Activated naive CD4-positive, alpha-beta T cell treated with anti-CD3 and anti-CD28 coated beads for 36 hours (primary cell): ENCODE results near the gene METTL22. TPM values are rescaled to one million over a fixed set of nuclear protein-coding genes. Genes with fewer than 3 reads are reported as not detected.

Experiments
- CTCF ChIA-PET: fragments of 350-600 bp; sonication (Branson Sonifier 250); formaldehyde crosslinking; loops from one replicate; lab custom pipeline; 2021; ENCODE audit warnings: antibody characterized with exemption; lab: Charles Lee
- DNase-seq: peaks from one replicate; pipeline ENCODE4 v3.0.0-alpha.2; 2020
- H3K27ac Mint-ChIP-seq: one replicate; pipeline ENCODE4 v1.8.0; 2021; ENCODE audit warnings: mild to moderate bottlenecking, mixed read lengths
- H3K27me3 Mint-ChIP-seq: one replicate; pipeline ENCODE4 v1.8.0; 2021; ENCODE audit warnings: low read depth, mixed read lengths
- H3K36me3 Mint-ChIP-seq: one replicate; pipeline ENCODE4 v1.8.0; 2021; ENCODE audit warnings: low read depth, mixed read lengths
- H3K4me1 Mint-ChIP-seq: one replicate; pipeline ENCODE4 v1.8.0; 2021; ENCODE audit warnings: low read depth, mixed read lengths
- H3K4me3 Mint-ChIP-seq: one replicate; pipeline ENCODE4 v1.8.0; 2021; ENCODE audit warnings: mild to moderate bottlenecking, moderate library complexity, mixed read lengths
- H3K9me3 Mint-ChIP-seq: one replicate; pipeline ENCODE4 v1.8.0; 2021; ENCODE audit warnings: mixed read lengths
- intact Hi-C: fragments of 100-400 bp; cut with micrococcal nuclease; formaldehyde crosslinking; loops from one replicate; pipeline ENCODE4 v1.15.1; 2023
- total RNA-seq, 2 experiments: library from RNA; stranded (reverse); gene quantifications; one replicate each; pipeline ENCODE4 v1.2.3, GENCODE V29; 2021

Gene METTL22
- total RNA-seq, 2 experiments from 2014 or later, result 43.2 to 48.4 TPM

DNA sequence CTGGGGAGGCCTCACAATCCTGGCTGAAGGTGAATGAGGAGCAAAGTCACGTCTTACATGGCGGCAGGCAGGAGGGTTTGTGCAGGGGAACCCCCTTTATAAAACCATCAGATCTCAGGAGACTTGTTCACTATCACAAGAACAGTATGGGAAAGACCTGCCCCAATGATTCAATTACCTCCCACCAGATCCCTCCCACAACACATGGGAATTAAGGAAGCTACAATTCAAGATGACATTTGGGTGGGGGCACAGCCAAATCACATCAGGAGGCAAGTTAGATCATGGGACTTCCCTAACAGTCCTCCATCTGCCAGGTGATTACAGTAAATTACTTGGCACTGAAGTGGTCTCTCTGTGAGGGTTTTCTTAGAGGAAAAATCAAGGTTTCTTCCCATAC, 36.5 kb upstream of the METTL22 start:
- DNase-seq, result no peak
- CTCF ChIA-PET, result interaction anchor here (0.5 kb wide), 1 partner anchor 11 kb away, joined by 3 read pairs; no protein-coding TSS in a partner anchor
- H3K9me3 Mint-ChIP-seq, result no peaks in the 10 kb centered on the region
- intact Hi-C loops, result no loop called here
- H3K36me3 Mint-ChIP-seq, result no peaks in the 10 kb centered on the region
- no peak overlapping the region for H3K27ac Mint-ChIP-seq
- peaks cover 7% of the 10 kb centered on the region for H3K4me1 Mint-ChIP-seq
- H3K4me3 Mint-ChIP-seq, result no peak overlapping the region
- peaks cover 36% of the 10 kb centered on the region for H3K27me3 Mint-ChIP-seq

DNA sequence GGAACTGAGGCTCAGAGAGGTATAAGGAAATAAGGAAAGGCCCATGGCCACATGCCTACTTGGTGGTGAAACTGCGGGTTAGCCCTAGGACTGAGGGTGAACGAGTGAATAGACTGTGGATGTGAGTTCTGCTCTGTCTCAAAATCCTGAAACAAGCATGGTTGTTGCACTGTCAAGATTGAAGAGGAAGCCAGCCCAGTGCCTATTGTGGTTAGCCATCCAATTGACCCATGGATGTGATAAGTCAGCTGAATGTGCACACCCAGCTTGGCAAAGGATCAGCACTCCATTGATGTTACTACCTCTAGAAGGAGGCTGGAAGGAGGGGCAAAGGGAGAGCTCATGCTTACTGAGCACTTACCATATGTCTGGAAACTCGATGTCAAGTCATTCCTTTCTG, 35.6 kb upstream of the METTL22 start:
- Mint-ChIP-seq H3K4me1 (peaks cover 10% of the 10 kb centered on the region), H3K36me3 (no peaks in the 10 kb centered on the region), H3K27ac (no peak overlapping the region), H3K9me3 (no peaks in the 10 kb centered on the region), H3K4me3 (no peak overlapping the region), H3K27me3 (peaks cover 39% of the 10 kb centered on the region)
- no peak for DNase-seq
- intact Hi-C loops, result no loop called here
- CTCF ChIA-PET, result no interaction called here

DNA sequence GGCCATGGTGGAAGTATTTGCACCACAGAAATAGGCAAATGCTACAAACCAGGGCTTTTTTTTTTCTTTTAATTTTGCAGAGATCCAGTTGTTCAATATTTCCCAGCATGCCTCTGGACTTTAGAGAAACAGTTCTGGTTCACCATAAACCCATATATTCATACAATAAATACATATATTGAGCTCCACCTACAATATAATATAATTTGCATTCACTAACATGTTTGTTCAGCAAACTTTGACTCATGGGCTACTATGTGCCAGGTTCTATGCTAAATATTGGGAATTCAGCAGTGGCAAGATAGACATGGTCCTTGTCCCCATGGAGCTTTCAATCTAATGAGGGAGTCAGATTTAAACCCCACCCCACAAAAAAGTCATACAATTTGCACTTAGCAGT, 34.4 kb upstream of the METTL22 start:
- H3K4me3 Mint-ChIP-seq, result no peak overlapping the region
- no peaks in the 10 kb centered on the region for H3K36me3 Mint-ChIP-seq
- H3K27ac Mint-ChIP-seq, result no peak overlapping the region
- intact Hi-C loops, result no loop called here
- DNase-seq, result no peak
- peaks cover 37% of the 10 kb centered on the region for H3K27me3 Mint-ChIP-seq
- H3K9me3 Mint-ChIP-seq, result no peaks in the 10 kb centered on the region
- CTCF ChIA-PET, result interaction anchor here (1.0 kb wide), 1 partner anchor 20 kb away, joined by 3 read pairs; no protein-coding TSS in a partner anchor
- peaks cover 6% of the 10 kb centered on the region for H3K4me1 Mint-ChIP-seq

DNA sequence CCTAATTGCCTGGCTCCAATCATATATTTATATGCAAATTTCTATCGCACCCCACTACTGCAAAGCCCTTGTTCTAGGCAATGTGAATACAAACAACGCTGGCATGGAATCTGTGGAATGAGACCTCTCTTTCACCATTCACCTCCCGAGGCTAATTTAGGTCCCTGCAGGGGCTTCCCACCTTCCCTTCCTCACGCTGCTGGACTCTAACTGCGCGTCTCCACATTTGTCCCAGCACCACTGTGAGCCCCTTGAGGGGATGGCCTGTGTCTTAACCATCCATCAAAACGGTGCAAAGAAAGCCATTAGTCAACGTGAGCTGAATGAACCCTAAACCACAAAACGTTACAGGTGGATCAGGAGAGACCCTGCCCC, 32.8 kb upstream of the METTL22 start:
- Mint-ChIP-seq H3K27ac (no peak overlapping the region), H3K27me3 (peaks cover 37% of the 10 kb centered on the region)
- DNase-seq, result no peak

DNA sequence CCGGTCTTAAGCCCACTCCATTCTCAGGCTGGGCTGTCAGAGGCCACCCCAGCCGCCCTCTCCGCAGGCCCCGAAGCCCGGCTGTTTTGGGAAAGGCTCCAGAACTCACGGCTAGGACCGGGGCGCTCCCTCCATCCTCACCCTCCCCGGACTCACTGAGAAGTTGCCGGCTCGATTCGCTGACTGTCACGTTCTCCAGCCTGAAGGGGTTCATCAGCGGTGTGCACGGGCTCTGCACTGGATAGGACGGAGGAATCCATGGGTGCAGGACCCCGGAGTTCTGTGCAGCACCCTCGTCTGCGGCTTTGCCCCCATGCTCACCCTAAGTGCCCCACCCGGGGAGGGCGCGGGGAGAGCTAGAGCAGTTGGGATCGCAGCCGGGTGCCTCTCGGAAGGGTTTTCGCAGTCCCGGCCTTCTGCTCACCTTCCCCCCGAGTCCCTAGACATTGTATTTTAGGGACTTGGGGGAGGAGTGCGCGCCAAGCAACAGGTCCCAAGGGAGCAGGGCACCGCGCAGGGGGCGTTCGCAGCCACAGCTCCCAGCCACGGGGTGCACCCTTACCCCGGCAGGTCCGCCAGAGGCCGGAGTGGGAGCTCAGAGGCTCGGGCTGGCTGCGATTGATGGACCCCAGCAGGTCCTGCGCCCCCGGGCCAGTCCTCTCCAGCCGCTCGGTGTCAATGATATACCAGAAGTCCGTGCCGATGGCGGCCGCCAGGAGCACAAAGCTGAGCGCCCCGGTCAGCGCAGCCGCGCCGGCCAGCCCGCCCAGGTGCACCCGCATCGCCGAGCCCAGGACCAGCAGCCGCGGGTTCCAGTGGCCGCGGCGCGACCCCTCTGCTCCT, 32.2 kb upstream of the METTL22 start:
- CTCF ChIA-PET, result interaction anchor here (0.8 kb wide), 1 partner anchor 22 kb away, joined by 4 read pairs; no protein-coding TSS in a partner anchor
- Mint-ChIP-seq H3K36me3 (no peaks in the 10 kb centered on the region), H3K9me3 (no peaks in the 10 kb centered on the region), H3K4me3 (no peak overlapping the region), H3K4me1 (peaks cover 6% of the 10 kb centered on the region), H3K27ac (no peak overlapping the region), H3K27me3 (peaks cover 38% of the 10 kb centered on the region)
- no peak for DNase-seq
- intact Hi-C loops, result no loop called here

More for the DNA sequence above, 32.8 kb upstream of the METTL22 start:
- CTCF ChIA-PET, result no interaction called here
- H3K4me1 Mint-ChIP-seq, result peaks cover 6% of the 10 kb centered on the region
- intact Hi-C loops, result no loop called here
- no peaks in the 10 kb centered on the region for H3K9me3 Mint-ChIP-seq
- H3K4me3 Mint-ChIP-seq, result no peak overlapping the region
- no peaks in the 10 kb centered on the region for H3K36me3 Mint-ChIP-seq

DNA sequence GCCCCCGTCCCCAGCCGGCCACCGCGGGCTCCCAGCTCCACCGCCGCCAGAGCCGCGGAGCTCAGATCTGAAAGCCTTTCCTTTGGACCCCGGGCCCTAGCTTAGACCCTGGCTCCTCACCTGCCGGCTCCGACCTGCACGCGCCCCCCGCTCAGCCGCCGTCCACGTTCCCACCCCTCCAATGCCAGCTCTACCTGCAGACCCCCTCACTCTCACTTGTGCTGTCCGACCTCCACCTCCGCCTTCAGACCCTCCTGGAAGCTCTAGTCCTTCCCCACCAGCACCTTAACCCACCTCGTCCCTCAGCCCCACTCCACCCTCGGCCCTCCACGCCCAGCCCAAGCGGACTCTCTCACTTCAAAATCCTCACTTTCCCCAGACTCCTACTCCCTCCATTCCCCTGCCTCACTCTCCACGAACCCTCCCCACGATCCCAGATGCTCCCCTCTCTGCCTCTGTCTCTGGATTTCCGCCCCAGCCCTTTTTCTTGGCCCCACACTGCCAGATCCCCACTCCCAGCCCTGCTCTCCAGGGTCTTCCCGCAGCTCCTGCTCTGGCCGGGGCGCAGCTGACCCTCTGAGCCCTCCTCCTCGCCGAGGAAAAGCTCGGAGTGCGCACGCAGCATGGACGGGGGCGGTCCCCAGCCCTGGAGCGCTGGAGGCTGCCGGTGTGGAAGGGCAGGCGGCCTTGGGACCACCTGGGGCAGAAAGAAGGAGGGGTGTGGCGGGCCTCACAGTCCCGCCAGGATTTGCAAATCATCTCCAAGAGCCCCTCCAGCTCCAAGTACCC, 31.4 kb upstream of the METTL22 start, which contains the start of gene TMEM114:
TMEM114 (minus strand) TSS at position 612 of the 789 bp plus-strand sequence. CDS start 673 bp downstream, outside the sequence.
- H3K27ac Mint-ChIP-seq, result no peak within 1 kb of the TSS
- CTCF ChIA-PET, result interaction anchor here (0.8 kb wide), 1 partner anchor 23 kb away, joined by 4 read pairs; no protein-coding TSS in a partner anchor
- no peak within 1 kb of the TSS for H3K4me3 Mint-ChIP-seq
- no peak for DNase-seq
- peaks cover 6% of the 10 kb centered on the region for H3K4me1 Mint-ChIP-seq
- no peaks in the 10 kb centered on the region for H3K9me3 Mint-ChIP-seq
- intact Hi-C loops, result no loop called here
- H3K27me3 Mint-ChIP-seq, result peaks cover 38% of the 10 kb centered on the region
- no peaks in the 10 kb centered on the region for H3K36me3 Mint-ChIP-seq

DNA sequence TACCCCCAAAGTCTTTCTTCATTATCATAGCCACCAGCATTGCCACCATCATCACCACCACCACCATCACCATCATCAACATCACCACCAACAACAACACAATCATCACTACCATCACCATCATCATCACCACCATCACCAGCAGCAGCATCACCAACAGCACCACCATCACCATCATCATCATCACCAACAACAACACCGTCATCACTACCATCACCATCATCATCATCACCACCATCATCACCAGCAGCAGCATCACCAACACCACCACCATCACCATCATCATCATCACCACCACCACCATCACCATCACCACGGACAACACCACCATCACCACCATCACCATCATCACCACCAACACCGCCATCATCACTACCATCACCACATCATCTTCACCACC, 30.7 kb upstream of the METTL22 start:
- no peak overlapping the region for H3K27ac Mint-ChIP-seq
- H3K36me3 Mint-ChIP-seq, result no peaks in the 10 kb centered on the region
- peaks cover 6% of the 10 kb centered on the region for H3K4me1 Mint-ChIP-seq
- DNase-seq, result no peak
- H3K27me3 Mint-ChIP-seq, result peaks cover 32% of the 10 kb centered on the region
- no peaks in the 10 kb centered on the region for H3K9me3 Mint-ChIP-seq
- CTCF ChIA-PET, result no interaction called here
- intact Hi-C loops, result no loop called here
- H3K4me3 Mint-ChIP-seq, result no peak overlapping the region

DNA sequence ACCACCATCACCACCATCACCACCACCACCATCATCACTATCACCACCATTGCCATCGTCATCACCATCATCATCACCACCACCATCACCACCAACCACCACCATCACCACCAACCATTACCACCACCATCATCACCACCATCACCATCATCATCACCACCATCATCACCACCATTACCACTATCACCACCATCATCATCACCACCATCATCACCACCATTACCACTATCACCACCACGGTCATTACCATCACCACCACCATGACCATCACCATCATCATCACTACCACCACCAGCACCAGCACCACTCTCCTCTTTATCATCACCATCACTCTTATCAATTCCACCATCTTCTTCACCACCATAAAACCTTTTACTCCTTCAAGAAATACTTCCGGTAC, 30.0 kb upstream of the METTL22 start:
- peaks cover 3% of the 10 kb centered on the region for H3K9me3 Mint-ChIP-seq
- H3K27ac Mint-ChIP-seq, result no peak overlapping the region
- no peaks in the 10 kb centered on the region for H3K36me3 Mint-ChIP-seq
- H3K4me1 Mint-ChIP-seq, result peaks cover 6% of the 10 kb centered on the region
- H3K4me3 Mint-ChIP-seq, result no peak overlapping the region
- DNase-seq, result no peak
- CTCF ChIA-PET, result no interaction called here
- H3K27me3 Mint-ChIP-seq, result peaks cover 31% of the 10 kb centered on the region
- intact Hi-C loops, result no loop called here

DNA sequence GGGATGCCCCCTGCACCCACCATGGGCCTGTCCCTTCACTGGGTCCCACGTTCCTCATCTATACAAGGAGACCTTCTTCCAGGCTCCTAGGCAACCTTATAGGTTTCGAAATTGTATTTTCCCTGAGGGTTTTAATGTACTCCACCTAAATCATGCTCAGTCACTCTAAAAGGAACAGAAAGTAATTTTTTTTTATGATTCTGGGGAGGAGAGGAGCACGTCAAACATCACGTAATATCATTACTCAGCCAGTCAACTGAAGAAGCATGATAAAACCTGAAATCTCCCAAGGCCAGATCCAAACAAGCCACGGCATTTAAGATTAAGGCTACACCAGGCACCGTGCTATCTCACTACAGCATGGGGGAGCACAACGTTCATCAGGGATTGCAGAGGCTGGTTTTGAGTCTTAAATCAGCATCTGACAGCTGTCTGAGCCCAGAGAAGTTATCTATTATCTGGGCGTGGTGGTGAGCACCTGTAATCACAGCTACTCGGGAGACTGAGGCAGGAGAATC, 27.3 kb upstream of the METTL22 start:
- Mint-ChIP-seq H3K27ac (no peak overlapping the region), H3K36me3 (no peaks in the 10 kb centered on the region), H3K4me1 (peaks cover 5% of the 10 kb centered on the region), H3K27me3 (peaks cover 11% of the 10 kb centered on the region), H3K9me3 (peaks cover 3% of the 10 kb centered on the region), H3K4me3 (no peak overlapping the region)
- intact Hi-C loops, result no loop called here
- CTCF ChIA-PET, result interaction anchor here (0.6 to 1.3 kb wide), 3 partner anchors 12 to 279 kb away, joined by 3 to 6 read pairs (median 3); no protein-coding TSS in a partner anchor
- DNase-seq, result no peak

DNA sequence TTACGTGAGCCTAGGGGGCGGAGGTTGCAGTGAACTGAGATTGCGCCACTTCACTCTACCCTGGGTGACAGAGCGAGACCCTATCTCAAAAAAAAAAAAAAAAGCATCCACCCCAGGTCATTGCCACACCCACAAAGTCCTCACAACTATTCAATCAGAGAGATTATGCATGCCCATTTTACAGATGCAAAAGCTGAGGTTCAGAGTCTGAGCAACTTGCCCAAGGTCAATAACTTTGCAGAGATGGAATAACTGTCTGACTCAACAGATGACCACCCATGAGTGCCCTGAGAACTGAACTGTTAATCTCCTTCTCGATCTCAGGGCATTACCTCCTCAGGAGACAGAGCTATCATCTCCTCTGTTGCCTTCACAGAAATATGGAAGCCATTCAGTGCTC, 25.7 kb upstream of the METTL22 start:
- CTCF ChIA-PET, result no interaction called here
- DNase-seq, result no peak
- intact Hi-C loops, result no loop called here
- Mint-ChIP-seq H3K27ac (no peak overlapping the region), H3K4me3 (no peak overlapping the region), H3K9me3 (peaks cover 3% of the 10 kb centered on the region), H3K36me3 (no peaks in the 10 kb centered on the region), H3K4me1 (no peaks in the 10 kb centered on the region), H3K27me3 (peaks cover 4% of the 10 kb centered on the region)

DNA sequence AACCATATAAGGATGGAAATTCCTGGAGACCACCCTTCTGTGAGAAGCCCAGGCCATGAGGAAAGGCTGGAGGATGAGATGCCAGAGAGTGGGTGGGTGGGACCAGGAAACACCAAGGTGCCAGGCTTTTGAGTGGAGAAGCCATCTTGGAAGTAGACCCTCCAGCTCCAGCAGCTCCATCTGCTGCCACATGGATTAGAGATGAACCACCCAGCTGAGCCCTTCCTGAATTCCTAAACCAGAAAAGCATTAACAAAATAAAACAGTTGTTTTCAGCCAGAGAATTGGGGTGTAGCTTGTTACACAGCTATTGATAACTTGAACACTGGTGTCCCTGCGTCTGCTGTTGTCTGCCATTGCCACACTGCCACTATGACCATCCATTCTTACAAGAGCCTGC, 24.9 kb upstream of the METTL22 start:
- Mint-ChIP-seq H3K9me3 (peaks cover 3% of the 10 kb centered on the region), H3K36me3 (no peaks in the 10 kb centered on the region), H3K4me1 (no peaks in the 10 kb centered on the region), H3K27me3 (peaks cover 4% of the 10 kb centered on the region), H3K4me3 (no peak overlapping the region), H3K27ac (no peak overlapping the region)
- CTCF ChIA-PET, result no interaction called here
- intact Hi-C loops, result no loop called here
- no peak for DNase-seq

DNA sequence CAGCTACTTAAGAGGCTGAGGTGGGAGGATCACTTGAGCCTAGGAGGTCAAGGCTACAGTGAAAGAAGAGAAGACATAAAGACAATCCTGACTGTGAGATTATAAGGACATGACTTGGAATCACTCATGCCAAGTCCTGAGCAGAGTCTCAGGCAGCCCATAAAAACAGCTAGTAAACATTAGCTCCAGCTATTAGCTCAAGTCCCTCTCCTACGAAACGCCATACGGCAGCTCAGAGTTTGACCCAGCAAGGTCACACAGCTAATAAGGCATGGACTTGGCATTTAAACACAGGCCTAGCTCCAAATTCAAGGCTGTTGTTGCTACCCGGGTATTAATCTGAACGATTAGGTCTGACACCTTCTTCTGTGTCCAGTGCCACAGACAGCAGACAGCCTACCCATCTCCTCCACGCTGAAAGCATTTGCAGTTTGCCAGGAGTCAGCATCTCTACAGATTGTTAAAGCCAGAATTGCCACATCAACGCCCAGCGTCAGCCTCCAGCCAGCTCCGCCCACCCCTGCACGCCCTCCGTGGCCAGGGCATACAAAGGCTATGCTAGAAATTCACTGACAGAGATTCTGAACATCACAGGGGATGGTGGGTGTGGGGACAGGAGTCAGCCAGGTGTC, 21.2 kb upstream of the METTL22 start:
- H3K4me1 Mint-ChIP-seq, result no peaks in the 10 kb centered on the region
- intact Hi-C loops, result no loop called here
- H3K27me3 Mint-ChIP-seq, result no peaks in the 10 kb centered on the region
- no peak overlapping the region for H3K27ac Mint-ChIP-seq
- CTCF ChIA-PET, result no interaction called here
- no peaks in the 10 kb centered on the region for H3K36me3 Mint-ChIP-seq
- H3K9me3 Mint-ChIP-seq, result peaks cover 3% of the 10 kb centered on the region
- no peak for DNase-seq
- no peak overlapping the region for H3K4me3 Mint-ChIP-seq
